HG02678 (cell line): ENCODE data around the gene STPG1.

Experiments
- ATAC-seq: cut with Tn5 transposase; IDR thresholded peaks from one replicate; pipeline ENCODE4 v1.9.1; 2021; ENCODE audit warnings: mild to moderate bottlenecking, moderate library complexity; ENCODE audit not compliant: unreplicated experiment

The STPG1 gene

DNA sequence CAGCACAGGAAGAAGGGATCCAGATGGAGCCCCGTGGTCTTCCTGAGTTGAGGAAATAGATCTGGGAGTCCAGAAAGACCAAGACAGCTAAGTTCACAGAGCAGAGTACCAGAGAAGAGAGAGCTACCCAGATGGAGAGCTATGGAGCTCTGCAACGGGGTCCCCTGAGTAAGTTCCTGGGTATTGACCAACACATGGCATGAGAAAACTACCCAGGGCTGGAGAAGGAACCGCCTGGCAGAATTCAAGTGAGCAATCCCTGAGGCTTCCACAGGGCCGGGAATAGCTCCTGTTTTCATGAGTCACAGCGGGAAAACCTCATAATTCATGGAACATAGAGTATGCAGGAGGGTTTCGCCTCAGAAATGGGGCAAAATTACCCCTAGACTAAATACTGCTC, 19.7 kb downstream of the STPG1 start:
- ATAC-seq, result no peak

DNA sequence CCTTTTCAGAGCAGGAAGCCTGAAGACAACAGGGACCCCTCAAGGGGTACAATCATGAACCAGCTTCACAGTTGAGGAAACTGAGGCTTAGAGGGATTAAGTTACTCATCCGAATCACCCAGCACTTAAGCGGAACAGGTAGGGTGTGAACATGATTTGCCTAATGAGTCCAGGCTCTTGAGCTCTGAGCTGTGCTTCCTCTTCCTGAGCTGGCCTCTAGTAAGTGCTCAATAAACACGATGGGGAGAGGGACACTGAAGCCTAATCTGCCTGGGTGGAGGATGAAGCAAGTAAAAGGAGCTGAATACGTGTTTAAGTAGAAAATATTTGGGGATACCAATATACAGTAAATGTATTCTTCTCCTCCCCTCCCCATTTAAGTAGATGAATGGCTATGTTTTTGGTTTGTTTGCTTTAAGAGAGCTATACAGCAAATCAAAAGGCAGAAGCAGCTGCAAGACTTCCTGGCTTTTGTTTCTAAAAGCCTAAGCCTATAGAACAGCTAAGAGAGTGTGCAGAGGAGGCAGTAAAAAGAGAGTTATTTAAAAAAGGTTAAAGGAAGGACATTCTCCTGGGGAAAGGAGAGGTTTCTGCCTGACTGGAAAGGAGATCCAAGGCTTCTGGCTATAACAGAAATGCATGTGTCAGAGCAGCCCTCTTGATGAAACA, 20.5 kb downstream of the STPG1 start:
- ATAC-seq, result no peak

DNA sequence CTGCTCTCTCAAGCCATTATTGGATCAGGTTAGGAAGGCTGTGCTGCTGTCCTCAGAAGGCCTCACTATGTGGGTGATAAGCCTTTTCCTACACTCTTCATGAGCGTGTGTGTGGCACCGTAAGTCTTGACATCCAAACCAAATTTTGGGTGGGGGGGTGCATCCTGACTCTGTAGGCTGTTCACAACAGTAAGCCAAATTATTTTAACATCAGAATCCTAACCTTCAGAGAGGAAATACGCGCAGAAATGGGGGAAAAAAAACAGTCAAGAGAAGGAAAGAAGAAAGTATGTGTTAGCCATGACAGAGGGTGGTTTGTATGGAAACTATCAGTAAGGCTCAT, 21.0 kb downstream of the STPG1 start:
- no peak for ATAC-seq

DNA sequence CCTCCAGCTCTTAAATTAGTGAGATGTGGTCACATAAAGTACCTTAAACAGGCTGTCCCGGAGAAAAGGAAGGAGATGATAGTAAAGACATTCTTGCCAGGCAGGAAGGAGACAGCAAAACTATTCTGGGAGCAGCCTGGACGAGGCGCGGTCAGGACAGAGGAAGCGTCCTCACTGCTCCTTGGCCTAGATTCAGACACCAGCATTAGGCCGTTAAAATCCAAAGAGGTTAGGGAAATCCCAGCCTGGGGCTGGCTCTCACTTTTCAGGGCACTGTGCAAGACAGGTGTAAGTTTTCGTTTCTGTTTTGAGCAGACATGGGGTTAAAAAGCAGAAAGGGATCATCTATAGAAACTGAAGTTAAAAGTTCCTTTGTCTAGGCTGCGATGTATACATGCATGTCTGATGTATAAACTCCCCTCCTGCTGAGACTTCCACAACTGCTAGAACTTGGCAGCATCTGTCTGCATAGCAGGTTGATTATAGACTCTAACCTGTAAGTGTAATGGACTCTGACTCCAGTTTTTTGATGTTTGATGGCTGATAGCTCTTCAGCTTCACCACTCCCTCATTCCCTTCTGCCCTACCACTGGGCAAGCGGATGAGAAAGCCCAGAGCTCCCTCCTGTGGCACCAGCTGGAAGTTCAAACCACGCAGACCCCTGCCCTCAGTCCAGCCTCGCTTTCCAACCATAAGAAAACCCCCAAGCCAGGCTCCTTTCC, 21.5 kb downstream of the STPG1 start:
- ATAC-seq, result peak; percentile 62

DNA sequence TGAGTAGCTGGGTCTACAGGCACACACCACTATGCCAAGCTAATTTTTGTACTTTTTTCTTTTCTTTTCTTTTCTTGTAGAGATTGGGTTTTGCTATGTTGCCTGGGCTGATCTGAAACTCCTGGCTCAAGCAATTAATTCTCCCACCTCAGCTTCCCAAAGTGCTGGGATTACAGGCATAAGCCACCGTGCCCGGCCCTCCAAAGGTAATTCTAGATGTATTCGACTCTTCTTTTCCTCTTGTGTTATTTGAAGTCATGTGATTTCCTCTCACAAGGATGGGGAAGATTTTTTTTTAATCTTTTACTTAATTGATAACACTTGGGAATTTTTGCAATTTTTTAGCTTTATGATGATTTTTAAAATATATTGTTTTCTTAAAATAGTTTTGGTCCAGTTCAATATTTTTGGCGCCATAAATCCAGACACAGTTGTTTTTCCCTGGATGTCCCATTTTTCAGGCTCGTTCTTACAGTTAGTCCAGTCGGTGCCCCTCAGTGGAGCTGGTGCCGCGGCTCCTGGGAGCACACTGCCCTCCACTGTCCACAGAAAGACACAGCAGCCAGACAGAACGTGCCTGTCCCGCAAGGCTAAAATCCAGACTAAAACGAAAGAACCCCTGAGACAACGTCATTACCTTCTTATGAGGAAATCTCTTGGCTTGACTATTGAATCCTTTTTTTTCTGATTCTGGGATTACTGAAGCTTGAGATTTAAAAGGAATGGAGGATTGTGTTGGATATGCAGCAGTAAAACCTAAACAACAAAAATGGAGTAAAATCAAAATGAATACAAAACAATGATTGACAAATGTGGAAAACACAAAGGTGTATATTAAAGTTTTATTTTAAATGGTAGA, 22.4 kb downstream of the STPG1 start:
- peak; percentile 51 for ATAC-seq

DNA sequence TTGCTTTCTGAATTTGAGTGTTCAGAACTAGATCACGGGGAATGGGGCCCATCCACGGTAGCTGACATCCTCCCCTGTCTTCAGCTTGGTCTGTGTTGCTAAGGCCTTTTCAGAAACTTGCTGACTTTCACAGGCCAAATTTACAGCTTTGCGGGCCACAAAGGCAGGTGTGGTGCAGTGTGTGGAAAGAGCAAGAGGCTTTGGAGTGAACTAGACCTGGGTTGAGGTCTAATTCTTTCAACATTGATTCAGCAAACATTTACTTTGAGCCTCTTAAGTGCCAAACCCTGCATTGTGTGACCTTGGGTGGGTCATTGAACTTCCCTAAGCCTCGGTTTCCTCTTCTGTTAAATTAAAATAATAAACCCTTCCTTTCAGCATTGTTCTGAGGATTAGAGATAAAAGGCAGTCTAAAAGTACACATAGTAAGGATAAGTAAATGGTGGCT, 24.3 kb downstream of the STPG1 start:
- ATAC-seq, result no peak

DNA sequence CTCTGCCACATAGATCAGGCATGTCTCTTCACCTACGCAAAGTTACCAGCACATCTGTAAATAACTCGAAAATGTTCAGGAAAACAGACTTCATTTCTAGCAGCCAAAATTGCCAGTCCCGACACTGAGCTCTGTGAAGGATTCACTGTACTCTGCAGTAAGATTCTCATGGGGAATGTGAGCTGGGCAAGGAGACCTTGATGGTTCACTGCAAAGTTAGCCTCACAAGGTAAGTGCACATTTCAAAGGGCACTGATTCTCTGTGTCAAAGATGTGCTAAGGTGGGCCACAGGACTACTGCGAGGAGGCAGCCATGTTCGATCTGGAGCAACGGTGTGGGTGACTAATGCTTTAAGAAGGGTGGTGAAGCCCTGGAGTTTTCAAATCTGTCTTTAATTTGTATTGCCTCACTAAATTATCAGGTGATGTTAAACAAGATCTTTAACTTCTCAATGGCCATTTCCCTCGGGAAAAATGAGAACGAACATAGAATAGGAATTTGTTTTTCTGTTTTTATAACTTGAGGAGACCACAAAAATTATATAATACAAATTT, 25.2 kb downstream of the STPG1 start:
- no peak for ATAC-seq

DNA sequence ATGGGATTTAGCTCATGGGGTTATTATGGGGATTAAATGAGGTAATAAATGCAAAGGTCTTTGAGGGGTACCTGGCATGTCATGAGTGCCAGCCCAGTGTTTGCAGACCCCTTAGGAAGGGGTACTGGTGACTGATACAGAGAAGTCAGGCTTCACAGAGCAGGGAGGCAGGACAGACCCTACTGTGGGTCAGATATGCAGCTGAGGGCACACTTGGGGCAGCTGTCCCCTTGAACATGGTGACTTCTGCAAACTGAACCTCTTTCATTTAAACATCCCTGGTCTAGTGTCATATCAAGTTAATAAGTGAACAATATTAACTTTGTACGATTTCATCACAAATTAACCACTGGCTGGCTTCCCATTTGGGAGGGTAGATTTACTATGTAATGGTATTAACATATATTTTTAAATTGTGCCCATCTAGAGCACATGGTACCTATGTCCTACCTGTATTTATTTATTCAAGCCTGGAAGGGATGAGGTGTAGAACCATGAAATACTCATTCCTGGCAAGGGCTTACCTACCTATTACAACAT, 25.9 kb downstream of the STPG1 start:
- ATAC-seq, result no peak

DNA sequence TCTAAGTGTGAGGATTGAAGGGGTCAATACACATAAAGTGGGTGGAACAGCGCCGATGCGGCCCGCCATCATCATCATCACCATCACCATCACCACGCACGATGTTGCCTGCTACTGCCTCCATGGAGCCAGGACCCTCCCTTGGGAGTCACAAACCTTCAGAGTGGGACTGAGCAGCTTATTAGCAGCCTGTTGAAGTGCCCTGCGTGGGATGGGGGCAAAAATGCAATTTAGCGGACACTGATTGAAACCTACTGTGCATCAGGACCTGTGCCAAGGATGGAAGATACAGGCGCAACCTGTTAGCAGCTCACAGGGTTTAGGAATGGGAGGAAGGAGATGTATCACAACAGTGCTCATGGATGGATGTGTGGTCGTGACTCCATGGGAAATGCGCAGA, 26.7 kb downstream of the STPG1 start:
- ATAC-seq, result no peak

DNA sequence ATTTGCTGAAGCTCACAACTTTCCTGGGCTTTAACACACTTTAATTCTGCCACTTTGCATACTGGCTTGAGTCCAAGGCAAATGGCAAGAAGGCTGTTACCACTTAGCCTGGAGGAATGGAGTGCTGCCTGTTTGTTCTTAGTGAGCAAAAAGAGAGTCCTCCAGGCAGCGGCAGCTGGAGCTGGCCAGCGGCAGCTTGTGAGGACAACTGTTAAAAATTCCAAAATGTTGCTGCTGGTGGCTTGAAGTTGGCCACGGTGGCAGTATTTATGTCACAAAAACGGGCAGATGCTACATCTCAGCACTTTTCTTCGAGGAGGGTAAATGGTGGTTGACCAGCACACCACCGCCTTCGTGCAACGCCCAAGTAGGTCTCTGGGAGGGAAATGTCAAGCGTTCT, 27.3 kb downstream of the STPG1 start:
- ATAC-seq, result no peak

DNA sequence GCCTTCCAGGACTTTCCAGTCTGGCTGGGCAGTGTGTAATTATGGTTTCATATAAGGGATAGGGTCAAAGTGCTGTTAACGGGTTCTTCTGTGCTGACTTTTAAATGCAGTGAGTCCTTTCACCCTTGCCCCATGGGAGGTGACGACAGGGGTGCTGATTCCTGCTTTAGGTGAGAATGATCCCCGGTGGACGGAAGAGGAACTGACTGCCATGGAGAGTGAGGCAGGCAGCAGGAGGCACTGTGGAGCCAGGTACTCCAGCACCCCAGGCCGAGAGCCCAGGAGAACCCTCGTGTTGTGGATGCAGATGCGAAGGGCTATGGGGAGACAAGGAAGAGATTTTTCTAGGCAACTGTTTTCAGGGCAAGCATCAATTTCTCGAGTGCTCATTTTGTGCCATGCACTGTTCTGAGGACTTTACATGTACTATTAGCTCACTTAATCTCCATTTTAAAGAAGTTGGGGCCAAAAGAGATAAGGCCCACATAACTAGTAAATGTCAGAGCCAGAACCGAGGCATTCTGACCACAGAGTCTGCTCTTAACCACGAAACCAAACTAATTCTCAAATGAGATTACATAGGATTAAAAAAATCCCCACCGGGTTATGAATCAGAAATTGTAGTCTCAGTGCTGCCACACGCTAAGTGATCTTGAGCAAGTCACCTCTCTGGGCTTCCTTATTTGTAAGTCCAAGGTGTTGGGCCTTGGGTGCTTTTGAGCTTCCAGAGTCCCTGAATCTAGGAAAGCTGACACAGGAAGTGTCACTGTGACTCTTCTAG, 28.2 kb downstream of the STPG1 start:
- ATAC-seq, result no peak

DNA sequence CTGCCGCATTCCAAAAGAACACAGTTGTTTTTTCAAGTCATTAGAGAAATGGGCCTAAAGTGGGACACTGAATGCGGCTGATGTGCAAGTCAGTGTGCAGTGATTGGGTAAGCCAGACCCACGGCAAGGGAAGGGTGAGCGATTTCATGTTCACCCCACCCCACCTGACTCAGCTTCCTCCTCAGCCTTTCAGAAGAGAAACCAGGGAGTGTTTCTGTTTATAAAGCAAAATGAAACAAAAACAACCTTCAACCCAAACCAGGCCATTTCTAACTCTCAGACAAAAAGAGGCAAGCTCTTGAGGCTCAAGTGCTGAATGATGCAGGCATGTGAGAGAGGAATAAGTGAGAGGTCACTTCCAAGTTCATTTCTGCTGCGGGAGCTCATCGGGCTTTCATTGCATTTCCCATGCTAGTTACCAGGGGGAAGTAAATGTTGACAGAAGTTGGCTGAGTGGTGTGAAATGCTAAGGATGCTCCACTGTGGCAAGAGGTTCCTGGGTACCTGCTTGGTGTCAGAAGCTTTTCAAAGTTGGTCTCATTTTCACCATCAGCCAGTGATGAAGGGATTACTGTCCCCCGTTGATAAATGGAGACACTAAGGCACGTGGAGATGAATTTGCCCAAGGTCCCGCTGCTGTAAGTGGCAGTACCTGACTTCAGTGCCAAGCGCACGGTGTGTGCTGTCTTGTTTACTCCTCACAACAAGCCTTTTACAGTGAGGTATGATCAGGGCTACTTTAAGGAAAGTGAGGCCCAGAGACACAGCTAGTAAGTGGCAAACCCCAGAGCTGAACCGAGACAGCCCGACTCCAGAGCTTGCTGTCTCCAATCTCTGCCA, 29.1 kb downstream of the STPG1 start:
- ATAC-seq, result peak; percentile 68

DNA sequence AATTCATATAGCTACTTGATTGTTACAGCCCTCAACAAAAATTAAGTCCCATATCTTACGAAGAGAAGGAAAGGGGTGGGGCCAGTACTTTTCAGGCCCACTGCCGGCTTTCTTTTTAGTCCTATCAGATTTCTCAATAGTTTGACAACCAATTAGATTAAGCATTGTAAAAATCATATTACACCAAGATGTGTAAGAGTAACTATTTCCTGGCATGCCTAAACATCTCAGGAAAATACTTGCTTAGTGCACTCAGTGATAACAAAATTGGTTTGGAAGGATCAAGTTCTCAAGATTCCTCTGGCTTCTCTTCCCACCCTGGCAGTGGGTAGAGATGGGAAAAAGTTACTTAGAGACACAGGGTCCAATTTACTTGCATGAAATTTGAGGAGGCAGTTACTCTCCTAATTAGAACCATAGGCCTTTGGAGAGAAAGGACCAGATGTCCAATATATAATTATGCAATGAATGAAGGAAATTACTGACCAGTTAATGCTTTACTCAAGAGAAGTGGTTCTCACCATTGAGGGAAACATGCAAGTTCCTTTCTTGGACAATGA, 30.1 kb downstream of the STPG1 start:
- ATAC-seq, result no peak

DNA sequence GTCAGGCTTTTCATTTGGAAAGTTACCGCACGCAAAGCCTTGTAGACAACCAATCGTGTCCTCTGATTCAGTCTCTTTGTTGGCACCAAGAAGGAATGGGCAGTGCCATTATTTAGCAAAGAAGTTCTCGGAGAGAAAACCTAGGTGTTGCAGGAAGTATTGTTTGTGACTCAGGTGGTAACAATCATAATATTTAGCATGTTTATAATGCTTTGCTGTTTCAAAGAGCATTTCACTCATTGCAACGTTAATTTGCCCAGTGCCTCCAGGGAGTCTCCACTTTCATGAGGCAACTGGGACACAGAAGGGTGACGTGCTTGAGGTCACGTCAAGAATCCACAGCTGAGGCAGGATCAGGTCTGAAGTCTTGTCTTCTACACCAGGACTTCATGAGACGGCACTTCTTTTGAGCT, 31.4 kb downstream of the STPG1 start:
- no peak for ATAC-seq

DNA sequence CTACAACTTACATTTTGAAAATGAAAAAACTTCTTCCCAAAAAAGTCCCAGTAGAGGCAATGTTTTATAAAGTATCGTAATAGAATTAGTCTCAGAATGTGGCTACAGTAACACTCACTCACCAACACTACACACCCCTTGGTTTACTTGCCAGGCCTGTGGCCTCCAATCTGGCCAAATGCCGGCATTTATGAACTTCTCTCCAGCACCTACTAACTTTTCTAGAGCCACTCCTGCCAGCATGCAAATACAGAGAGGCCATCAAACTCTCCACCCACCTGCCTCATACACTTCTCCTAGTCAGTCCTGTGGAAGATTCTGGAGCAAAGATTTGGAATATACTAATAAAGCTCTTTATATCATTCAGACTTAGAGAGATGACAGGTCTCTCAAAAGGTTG, 32.3 kb downstream of the STPG1 start:
- ATAC-seq, result no peak

DNA sequence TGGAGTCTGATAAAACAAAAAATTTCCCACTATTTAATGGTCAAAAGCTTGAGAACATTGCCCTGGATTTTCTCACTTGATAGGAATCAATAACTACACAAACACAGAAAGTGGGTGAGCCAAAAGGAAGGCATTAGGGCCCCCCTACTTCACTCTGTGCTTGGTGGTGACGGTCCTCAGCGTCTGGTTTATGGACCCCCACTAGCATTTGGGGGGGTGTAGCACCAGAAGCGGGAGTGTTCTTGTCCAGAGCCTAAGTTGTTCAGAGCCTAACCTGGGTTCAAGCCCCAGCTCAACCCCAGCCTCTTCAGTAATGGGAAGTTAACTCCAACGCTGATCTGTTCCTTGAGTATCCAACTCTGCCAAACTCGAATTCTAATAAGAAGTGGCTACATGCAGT, 33.1 kb downstream of the STPG1 start:
- no peak for ATAC-seq

DNA sequence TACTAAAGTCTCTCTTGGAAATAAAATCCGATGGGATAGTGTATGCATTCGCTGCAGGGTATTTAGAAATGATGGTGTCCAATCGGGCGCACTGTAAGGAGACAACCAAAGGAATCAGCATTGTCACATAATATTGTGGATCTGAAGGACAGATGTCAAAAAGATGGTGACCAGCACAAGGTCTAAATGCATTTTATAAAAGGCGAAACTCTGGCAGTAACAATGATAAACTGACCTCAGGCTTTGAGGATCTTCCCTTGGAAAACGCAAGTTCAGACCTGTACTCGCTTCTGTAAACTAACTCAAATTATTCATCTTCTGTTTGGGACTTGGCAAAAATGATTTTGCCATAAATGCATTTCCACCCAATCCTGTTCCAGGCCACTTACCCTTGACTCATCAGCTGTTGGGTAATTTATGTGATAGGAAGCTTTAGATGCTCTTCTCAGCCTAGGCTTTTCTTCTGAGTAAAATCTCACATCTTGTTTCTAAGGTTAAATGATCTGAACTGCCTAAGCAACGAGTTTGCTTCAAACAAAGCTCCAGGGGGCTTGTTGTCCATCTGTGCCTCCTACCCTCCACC, 33.8 kb downstream of the STPG1 start:
- no peak for ATAC-seq

DNA sequence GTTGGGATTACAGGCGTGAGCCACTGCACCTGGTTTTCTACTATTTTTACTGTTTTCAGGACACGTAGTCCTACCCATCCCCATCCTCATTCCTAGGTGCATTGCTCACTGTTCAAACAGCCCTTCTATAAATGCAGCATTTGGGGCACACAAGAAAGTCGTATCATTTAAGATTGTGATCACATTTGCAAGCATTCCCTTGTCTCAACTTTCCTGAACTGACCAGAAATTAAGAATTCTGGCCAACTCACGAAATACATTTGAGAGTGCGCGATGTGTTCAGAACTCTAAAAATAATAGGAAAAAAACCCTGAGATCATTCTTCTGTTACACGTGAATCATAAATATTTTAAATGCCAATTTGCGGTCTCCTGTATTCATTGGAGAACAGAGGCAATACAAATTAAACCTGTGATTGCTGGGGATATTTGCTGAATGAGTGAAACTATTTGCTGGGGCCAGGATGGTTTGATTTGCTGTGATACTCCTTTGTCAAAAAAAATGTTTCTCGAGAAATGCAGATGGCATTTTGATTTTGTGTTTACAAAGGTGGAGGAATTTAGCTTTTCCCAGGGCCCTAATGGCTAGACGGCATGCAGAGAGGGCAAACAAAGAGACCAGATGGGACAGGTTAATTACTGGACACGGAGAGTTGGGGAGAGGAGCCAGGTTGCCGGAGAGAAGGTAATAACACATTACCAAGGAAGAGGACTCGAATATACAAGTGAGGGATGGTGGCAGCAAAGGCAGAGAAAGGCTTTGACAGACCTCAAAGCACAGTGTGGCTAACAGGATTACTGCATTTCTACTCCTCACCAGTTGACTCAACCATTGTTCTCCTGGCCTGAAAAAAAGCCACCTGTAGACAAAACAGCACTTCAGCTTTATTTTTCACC, 38.4 kb downstream of the STPG1 start:
- ATAC-seq, result no peak
